Measurements from ENCODE around the gene TPRG1L.

The TPRG1L gene

DNA sequence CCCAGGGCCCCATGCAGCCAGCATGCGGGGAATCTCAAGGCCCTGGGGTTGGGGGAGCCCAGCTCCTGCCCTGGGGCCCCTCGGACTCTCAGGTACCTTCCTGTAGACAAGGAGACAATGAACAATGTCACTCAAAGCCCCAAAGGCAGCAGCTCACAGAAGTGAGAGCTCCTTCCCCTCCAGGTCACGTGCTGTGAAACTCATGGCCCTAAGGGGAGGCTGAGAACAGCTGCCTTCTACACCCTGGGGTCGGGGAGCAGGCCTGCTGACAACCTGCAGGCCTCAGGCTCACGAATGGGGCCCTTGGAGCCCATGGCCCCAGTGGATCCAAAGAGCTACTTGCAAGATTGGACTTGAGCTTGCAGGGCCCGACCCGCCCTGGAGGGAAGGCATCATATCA lies 16.7 kb upstream of the TPRG1L start:
- H3K36me3 ChIP-seq (ENCODE audit: insufficient read depth), result no peaks in the 10 kb centered on the region
- no peaks in the 10 kb centered on the region for H4K20me1 ChIP-seq (ENCODE audit: insufficient read depth)
- peaks cover 95% of the 10 kb centered on the region for H3K27me3 ChIP-seq (ENCODE audit: insufficient read depth, low read depth)
- H3K4me1 ChIP-seq (ENCODE audit: low read depth, poor library complexity, severe bottlenecking), result no peaks in the 10 kb centered on the region
- H3K4me3 ChIP-seq (IDR thresholded peaks at IDR 0.05; ENCODE audit: insufficient read depth, low read depth, low read length), result no peak overlapping the region
- H3K27ac ChIP-seq, result no peak overlapping the region
- H3K9ac ChIP-seq, result no peak overlapping the region
- H2AFZ ChIP-seq (ENCODE audit: low read depth), result no peak overlapping the region
- TF ChIP-seq, protein P1, sequence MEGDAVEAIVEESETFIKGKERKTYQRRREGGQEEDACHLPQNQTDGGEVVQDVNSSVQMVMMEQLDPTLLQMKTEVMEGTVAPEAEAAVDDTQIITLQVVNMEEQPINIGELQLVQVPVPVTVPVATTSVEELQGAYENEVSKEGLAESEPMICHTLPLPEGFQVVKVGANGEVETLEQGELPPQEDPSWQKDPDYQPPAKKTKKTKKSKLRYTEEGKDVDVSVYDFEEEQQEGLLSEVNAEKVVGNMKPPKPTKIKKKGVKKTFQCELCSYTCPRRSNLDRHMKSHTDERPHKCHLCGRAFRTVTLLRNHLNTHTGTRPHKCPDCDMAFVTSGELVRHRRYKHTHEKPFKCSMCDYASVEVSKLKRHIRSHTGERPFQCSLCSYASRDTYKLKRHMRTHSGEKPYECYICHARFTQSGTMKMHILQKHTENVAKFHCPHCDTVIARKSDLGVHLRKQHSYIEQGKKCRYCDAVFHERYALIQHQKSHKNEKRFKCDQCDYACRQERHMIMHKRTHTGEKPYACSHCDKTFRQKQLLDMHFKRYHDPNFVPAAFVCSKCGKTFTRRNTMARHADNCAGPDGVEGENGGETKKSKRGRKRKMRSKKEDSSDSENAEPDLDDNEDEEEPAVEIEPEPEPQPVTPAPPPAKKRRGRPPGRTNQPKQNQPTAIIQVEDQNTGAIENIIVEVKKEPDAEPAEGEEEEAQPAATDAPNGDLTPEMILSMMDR (conservative IDR thresholded peaks at IDR 0.05; ENCODE audit: low read depth, low read length), result no peak
- H3K4me2 ChIP-seq, result no peak overlapping the region
- no peaks in the 10 kb centered on the region for H3K79me2 ChIP-seq (ENCODE audit: insufficient read depth, low read depth)

DNA sequence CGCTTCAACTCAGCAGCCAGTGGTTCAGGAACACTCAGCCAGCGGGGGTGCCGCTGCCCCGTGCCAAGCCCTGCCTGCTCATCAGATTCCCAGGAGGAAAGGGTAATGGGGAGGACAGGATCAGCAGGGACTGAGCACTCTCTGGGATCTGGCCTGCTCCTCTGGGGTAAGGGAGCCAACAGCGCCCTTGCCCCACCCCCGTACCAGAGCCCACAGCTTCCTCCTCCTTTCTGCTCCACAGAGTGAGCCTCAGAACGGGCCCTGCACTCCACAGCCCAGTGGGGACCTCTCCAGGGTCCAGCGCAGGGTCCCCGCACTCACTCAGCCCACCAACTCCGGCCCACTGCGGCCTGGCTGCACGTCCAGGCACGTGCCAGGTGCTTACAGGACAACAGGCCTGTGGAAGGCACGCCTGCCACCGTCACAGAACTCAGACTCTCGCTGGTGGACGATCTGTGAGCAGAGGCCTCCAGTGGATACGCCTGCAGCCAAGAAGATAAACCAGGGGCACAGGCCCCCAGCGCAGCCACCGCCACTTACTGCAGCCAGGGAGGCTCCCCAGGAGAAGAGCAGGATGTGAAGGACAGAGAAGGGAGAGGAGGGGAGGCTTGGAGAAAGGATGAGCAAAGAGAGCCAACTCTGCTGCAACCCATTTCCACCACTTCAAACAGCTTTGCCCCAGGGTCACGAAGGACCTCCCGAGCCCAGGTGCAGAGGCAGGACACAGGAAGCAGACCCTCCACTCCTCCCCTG lies 15.6 kb upstream of the TPRG1L start:
- H3K36me3 ChIP-seq (ENCODE audit: insufficient read depth), result no peaks in the 10 kb centered on the region
- TF ChIP-seq, protein P1 (conservative IDR thresholded peaks at IDR 0.05; ENCODE audit: low read depth, low read length), result no peak
- no peak overlapping the region for H3K9ac ChIP-seq
- H2AFZ ChIP-seq (ENCODE audit: low read depth), result no peak overlapping the region
- no peak overlapping the region for H3K4me2 ChIP-seq
- no peaks in the 10 kb centered on the region for H3K79me2 ChIP-seq (ENCODE audit: insufficient read depth, low read depth)
- H3K27me3 ChIP-seq (ENCODE audit: insufficient read depth, low read depth), result peaks cover 95% of the 10 kb centered on the region
- no peak overlapping the region for H3K4me3 ChIP-seq (IDR thresholded peaks at IDR 0.05; ENCODE audit: insufficient read depth, low read depth, low read length)
- H4K20me1 ChIP-seq (ENCODE audit: insufficient read depth), result no peaks in the 10 kb centered on the region
- no peaks in the 10 kb centered on the region for H3K4me1 ChIP-seq (ENCODE audit: low read depth, poor library complexity, severe bottlenecking)
- H3K27ac ChIP-seq, result no peak overlapping the region

DNA sequence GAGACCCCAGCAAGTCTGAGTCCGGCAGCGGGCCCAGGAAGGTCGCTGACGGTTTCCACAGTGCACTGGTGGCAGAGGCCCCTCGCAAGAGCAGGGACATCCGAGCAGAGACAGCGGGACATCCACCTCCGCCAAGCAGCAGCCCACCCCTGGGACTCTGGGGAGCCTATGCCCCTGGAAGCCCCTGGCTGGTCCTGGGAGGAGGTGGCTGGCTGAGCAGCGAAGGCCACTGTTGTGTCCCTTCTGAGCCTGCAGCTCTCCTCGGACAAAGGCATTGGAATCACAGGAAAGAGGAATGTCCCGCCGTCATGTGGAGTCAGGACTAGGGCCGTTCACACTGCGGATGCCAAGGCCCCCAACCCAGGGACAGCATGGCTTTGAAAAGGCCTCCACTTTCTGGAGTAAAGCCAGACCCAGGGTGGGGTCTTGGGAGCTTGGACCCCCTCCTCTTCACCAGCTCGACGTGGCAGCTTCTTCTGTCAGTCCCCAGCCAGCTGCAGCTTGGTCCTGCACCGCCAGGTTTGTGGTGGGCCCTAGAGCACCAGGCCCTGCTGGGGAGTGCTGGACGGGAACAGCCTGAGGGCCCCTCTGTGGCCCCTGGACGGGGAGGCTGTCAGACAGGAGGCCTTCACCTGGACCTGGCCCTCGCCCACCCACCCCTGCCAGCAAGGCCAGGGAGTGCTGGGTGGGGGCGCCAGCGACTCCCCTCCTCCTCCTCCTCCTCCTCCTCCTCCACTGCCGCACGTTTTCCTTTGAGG lies 14.9 kb upstream of the TPRG1L start:
- TF ChIP-seq, protein P1 (conservative IDR thresholded peaks at IDR 0.05; ENCODE audit: low read depth, low read length), result no peak
- no peaks in the 10 kb centered on the region for H4K20me1 ChIP-seq (ENCODE audit: insufficient read depth)
- H3K27ac ChIP-seq, result no peak overlapping the region
- peaks cover 96% of the 10 kb centered on the region for H3K27me3 ChIP-seq (ENCODE audit: insufficient read depth, low read depth)
- H3K79me2 ChIP-seq (ENCODE audit: insufficient read depth, low read depth), result no peaks in the 10 kb centered on the region
- no peak overlapping the region for H2AFZ ChIP-seq (ENCODE audit: low read depth)
- H3K4me2 ChIP-seq, result no peak overlapping the region
- no peaks in the 10 kb centered on the region for H3K36me3 ChIP-seq (ENCODE audit: insufficient read depth)
- no peak overlapping the region for H3K9ac ChIP-seq
- no peaks in the 10 kb centered on the region for H3K4me1 ChIP-seq (ENCODE audit: low read depth, poor library complexity, severe bottlenecking)
- H3K4me3 ChIP-seq (IDR thresholded peaks at IDR 0.05; ENCODE audit: insufficient read depth, low read depth, low read length), result no peak overlapping the region

DNA sequence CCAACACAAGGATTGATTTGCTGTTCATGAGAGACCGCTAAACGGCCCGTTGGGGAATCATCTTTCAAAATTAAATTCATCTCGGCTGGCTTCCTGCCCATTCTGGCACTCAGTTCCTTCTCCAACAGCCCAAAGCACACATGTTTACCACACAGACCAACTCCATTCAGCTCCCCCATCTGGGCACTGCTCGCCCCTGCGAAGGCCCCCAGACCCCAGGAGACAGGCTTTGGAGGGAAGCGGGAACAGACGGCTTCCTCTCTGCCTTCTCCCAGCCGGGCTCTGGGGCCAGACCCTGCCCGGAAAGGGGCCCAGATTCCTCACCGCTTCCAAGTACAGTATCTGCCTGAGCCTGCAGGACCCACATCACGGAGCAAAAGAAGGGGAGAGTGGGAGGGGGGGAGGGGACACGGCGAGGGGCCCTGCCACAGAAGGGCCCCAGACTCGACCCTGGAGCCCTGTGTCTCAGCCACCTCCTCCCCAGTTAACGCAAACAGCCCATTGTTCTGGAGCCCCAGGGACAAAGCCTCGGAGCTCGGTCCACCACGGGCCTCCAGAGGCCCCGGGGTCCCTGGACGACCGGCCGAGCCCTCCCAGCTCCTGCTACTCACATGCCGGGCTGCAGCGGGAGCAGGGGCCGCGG lies 14.2 kb upstream of the TPRG1L start:
- H3K36me3 ChIP-seq (ENCODE audit: insufficient read depth), result no peaks in the 10 kb centered on the region
- no peak overlapping the region for H3K4me3 ChIP-seq (IDR thresholded peaks at IDR 0.05; ENCODE audit: insufficient read depth, low read depth, low read length)
- no peak overlapping the region for H3K4me2 ChIP-seq
- H3K27me3 ChIP-seq (ENCODE audit: insufficient read depth, low read depth), result peaks cover 96% of the 10 kb centered on the region
- no peak overlapping the region for H3K27ac ChIP-seq
- TF ChIP-seq, protein P1 (conservative IDR thresholded peaks at IDR 0.05; ENCODE audit: low read depth, low read length), result no peak
- H3K4me1 ChIP-seq (ENCODE audit: low read depth, poor library complexity, severe bottlenecking), result no peaks in the 10 kb centered on the region
- no peaks in the 10 kb centered on the region for H4K20me1 ChIP-seq (ENCODE audit: insufficient read depth)
- H3K79me2 ChIP-seq (ENCODE audit: insufficient read depth, low read depth), result no peaks in the 10 kb centered on the region
- no peak overlapping the region for H2AFZ ChIP-seq (ENCODE audit: low read depth)
- no peak overlapping the region for H3K9ac ChIP-seq
